ENCODE data around the gene SLCO4A1. TPM values are rescaled to one million over a fixed set of nuclear protein-coding genes. Genes with fewer than 3 reads are reported as not detected.

The SLCO4A1 gene
- total and polyA plus RNA-seq, 2 donors (not counting 3 experiments of a cell fraction or from before 2014, with no cell fraction given) = 1.4 to 4.1 TPM

GRCh38 chr20:62707276-62707920 is 65.1 kb downstream of the SLCO4A1 start:
- H3K9me3 ChIP-seq (replicated peaks; ENCODE audit: control insufficient read depth, insufficient read depth, low read length) = no peaks in the 10 kb centered on the region
- H3K4me1 ChIP-seq (ENCODE audit: control insufficient read depth, extremely low read depth, insufficient read depth, low read length) = peaks cover 26% of the 10 kb centered on the region
- no peak overlapping the region for H3K4me2 ChIP-seq (ENCODE audit: insufficient read depth, low read length)
- H3K27me3 ChIP-seq (ENCODE audit: control insufficient read depth in 2 of 2, insufficient read depth in 2 of 2, low read length in 2 of 2) = peaks cover 4 to 24% of the 10 kb centered on the region in 2 experiments
- H4K20me1 ChIP-seq (replicated peaks; ENCODE audit: control insufficient read depth, extremely low read depth, insufficient read depth, low read length) = no peaks in the 10 kb centered on the region
- CTCF ChIA-PET = interaction anchor here (0.7 to 4.6 kb wide), 18 partner anchors 8 to 87 kb away, joined by 3 to 20 read pairs (median 5); no protein-coding TSS in a partner anchor
- no peaks in the 10 kb centered on the region for H3K9me1 ChIP-seq (replicated peaks; ENCODE audit: control insufficient read depth, extremely low read depth, insufficient read depth, low read length)
- no peaks in the 10 kb centered on the region for H3K36me3 ChIP-seq (ENCODE audit: control insufficient read depth in 2 of 2, extremely low read depth in 1 of 2, insufficient read depth in 2 of 2, low read length in 2 of 2)
- no peak overlapping the region for H3K4me3 ChIP-seq (replicated peaks in 1 of 3; ENCODE audit: insufficient read depth in 1 of 3, low read depth in 1 of 3, low read length in 3 of 3)
- no peak overlapping the region for H2AFZ ChIP-seq (ENCODE audit: low read depth, low read length)
- FAIRE-seq = no peak
- BruUV-seq (replicated peaks) = no TSS peak
- H3K27ac ChIP-seq (ENCODE audit: insufficient read depth, low read depth, low read length) = no peak overlapping the region
- DNase-seq (ENCODE audit: low read depth, low spot score) = no peak
- TF ChIP-seq POLR2A (IDR thresholded peaks at IDR 0.05; ENCODE audit: low read depth, low read length) = no peak
- no peak for TF ChIP-seq GATA2 (IDR thresholded peaks at IDR 0.05; ENCODE audit: insufficient read depth, insufficient read length, low read depth, low read length)
- TF ChIP-seq MYC (IDR thresholded peaks at IDR 0.05; ENCODE audit: low read depth, low read length) = no peak
- TF ChIP-seq CTCF (IDR thresholded peaks at IDR 0.05; ENCODE audit: extremely low read depth in 1 of 2, insufficient read depth in 1 of 2, low read depth in 1 of 2, low read length in 2 of 2) = no peak
- intact Hi-C loops (cut with micrococcal nuclease) (no loop called here), dilution Hi-C loops (cut with MboI; ENCODE audit: extremely low pct_ligation_motif_present, low sequenced_read_pairs) (no loop called here)
- H3K79me2 ChIP-seq (ENCODE audit: control insufficient read depth, insufficient read depth, low read length) = no peaks in the 10 kb centered on the region
- H3K9ac ChIP-seq (replicated peaks; ENCODE audit: extremely low read depth, insufficient read depth, low read length) = no peak overlapping the region
- POLR2A ChIA-PET = no interaction called here

GRCh38 chr20:62707921-62708521 is 65.7 kb downstream of the SLCO4A1 start:
- intact Hi-C loops (cut with micrococcal nuclease) (no loop called here), dilution Hi-C loops (cut with MboI; ENCODE audit: extremely low pct_ligation_motif_present, low sequenced_read_pairs) (no loop called here)
- peaks cover 23% of the 10 kb centered on the region for H3K4me1 ChIP-seq (ENCODE audit: control insufficient read depth, extremely low read depth, insufficient read depth, low read length)
- H3K9ac ChIP-seq (replicated peaks; ENCODE audit: extremely low read depth, insufficient read depth, low read length) = no peak overlapping the region
- no peak overlapping the region for H3K4me2 ChIP-seq (ENCODE audit: insufficient read depth, low read length)
- H3K27ac ChIP-seq (ENCODE audit: insufficient read depth, low read depth, low read length) = no peak overlapping the region
- H3K27me3 ChIP-seq (ENCODE audit: control insufficient read depth in 2 of 2, insufficient read depth in 2 of 2, low read length in 2 of 2) = peaks cover 4 to 24% of the 10 kb centered on the region in 2 experiments
- DNase-seq (ENCODE audit: low read depth, low spot score) (no peak), FAIRE-seq (no peak)
- H2AFZ ChIP-seq (ENCODE audit: low read depth, low read length) = no peak overlapping the region
- POLR2A ChIA-PET = no interaction called here
- no TSS peak for BruUV-seq (replicated peaks)
- TF ChIP-seq CTCF (IDR thresholded peaks at IDR 0.05; ENCODE audit: extremely low read depth in 1 of 2, insufficient read depth in 1 of 2, low read depth in 1 of 2, low read length in 2 of 2) (peak in 1 of 2 donors; percentile 31), EZH2 (IDR thresholded peaks at IDR 0.05; ENCODE audit: borderline replicate concordance, low read depth, low read length, severe bottlenecking) (no peak), MAX (IDR thresholded peaks at IDR 0.05; ENCODE audit: insufficient read depth, insufficient read length) (no peak)
- CTCF ChIA-PET = interaction anchor here (0.7 to 4.6 kb wide), 19 partner anchors 9 to 100 kb away, joined by 3 to 20 read pairs (median 5); no protein-coding TSS in a partner anchor
- no peaks in the 10 kb centered on the region for H3K9me3 ChIP-seq (replicated peaks; ENCODE audit: control insufficient read depth, insufficient read depth, low read length)
- H3K36me3 ChIP-seq (ENCODE audit: control insufficient read depth in 2 of 2, extremely low read depth in 1 of 2, insufficient read depth in 2 of 2, low read length in 2 of 2) = no peaks in the 10 kb centered on the region
- H3K9me1 ChIP-seq (replicated peaks; ENCODE audit: control insufficient read depth, extremely low read depth, insufficient read depth, low read length) = no peaks in the 10 kb centered on the region
- no peak overlapping the region for H3K4me3 ChIP-seq (replicated peaks in 1 of 3; ENCODE audit: insufficient read depth in 1 of 3, low read depth in 1 of 3, low read length in 3 of 3)
- no peaks in the 10 kb centered on the region for H3K79me2 ChIP-seq (ENCODE audit: control insufficient read depth, insufficient read depth, low read length)
- H4K20me1 ChIP-seq (replicated peaks; ENCODE audit: control insufficient read depth, extremely low read depth, insufficient read depth, low read length) = no peaks in the 10 kb centered on the region
